ENCODE measurements around the gene SPAG4. TPM values are rescaled to one million over a fixed set of nuclear protein-coding genes. Genes with fewer than 3 reads are reported as not detected.

Gene SPAG4
- total RNA-seq, 1 experiment from 2014 or later = 21.2 TPM

GRCh38 chr20:35619196-35620095, 3.8 kb downstream of the SPAG4 start:
- peak; percentile 80 for DNase-seq (ENCODE audit: extremely low read depth, low read depth)

GRCh38 chr20:35620818-35621559, 5.4 kb downstream of the SPAG4 start:
- no peak for DNase-seq (ENCODE audit: extremely low read depth, low read depth)

GRCh38 chr20:35621560-35621946, 5.9 kb downstream of the SPAG4 start:
- no peak for DNase-seq (ENCODE audit: extremely low read depth, low read depth)

GRCh38 chr20:35625584-35626385, 10.2 kb downstream of the SPAG4 start:
- no peak for DNase-seq (ENCODE audit: extremely low read depth, low read depth)

- no peak for DNase-seq (ENCODE audit: extremely low read depth, low read depth)
These were observed 10.9 kb downstream of the SPAG4 start for GRCh38 chr20:35626386-35627001.

GRCh38 chr20:35627121-35627520, 11.5 kb downstream of the SPAG4 start:
- no peak for DNase-seq (ENCODE audit: extremely low read depth, low read depth)

GRCh38 chr20:35629427-35630145, 14.0 kb downstream of the SPAG4 start:
- DNase-seq (ENCODE audit: extremely low read depth, low read depth) = no peak

GRCh38 chr20:35630636-35631035, 15.0 kb downstream of the SPAG4 start:
- DNase-seq (ENCODE audit: extremely low read depth, low read depth) = no peak

- no peak for DNase-seq (ENCODE audit: extremely low read depth, low read depth)
These were observed 17.0 kb downstream of the SPAG4 start for GRCh38 chr20:35632539-35633115.

GRCh38 chr20:35635652-35636051, 20.0 kb downstream of the SPAG4 start:
- DNase-seq (ENCODE audit: extremely low read depth, low read depth) = no peak

- DNase-seq (ENCODE audit: extremely low read depth, low read depth) = no peak
These were observed 20.5 kb downstream of the SPAG4 start for GRCh38 chr20:35636095-35636494.

GRCh38 chr20:35637276-35637675, 21.6 kb downstream of the SPAG4 start:
- no peak for DNase-seq (ENCODE audit: extremely low read depth, low read depth)

GRCh38 chr20:35638751-35639150, 23.1 kb downstream of the SPAG4 start:
- no peak for DNase-seq (ENCODE audit: extremely low read depth, low read depth)

- no peak for DNase-seq (ENCODE audit: extremely low read depth, low read depth)
These were observed 25.1 kb downstream of the SPAG4 start for GRCh38 chr20:35640724-35641123.

GRCh38 chr20:35641743-35642142, 26.1 kb downstream of the SPAG4 start:
- DNase-seq (ENCODE audit: extremely low read depth, low read depth) = no peak

- no peak for DNase-seq (ENCODE audit: extremely low read depth, low read depth)
These were observed 27.4 kb downstream of the SPAG4 start for GRCh38 chr20:35643045-35643444.

- no peak for DNase-seq (ENCODE audit: extremely low read depth, low read depth)
These were observed 29.2 kb downstream of the SPAG4 start for GRCh38 chr20:35644806-35645205.

GRCh38 chr20:35648836-35649235, 33.2 kb downstream of the SPAG4 start:
- no peak for DNase-seq (ENCODE audit: extremely low read depth, low read depth)

- no peak for DNase-seq (ENCODE audit: extremely low read depth, low read depth)
These were observed 35.0 kb downstream of the SPAG4 start for GRCh38 chr20:35650632-35651031.

- DNase-seq (ENCODE audit: extremely low read depth, low read depth) = no peak
These were observed 36.3 kb downstream of the SPAG4 start for GRCh38 chr20:35651958-35652357.

Data from NCI-H460 (cell line).